H1 (cell line): Measurements from ENCODE around the gene C1orf116. TPM values are rescaled to one million over a fixed set of nuclear protein-coding genes. Genes with fewer than 3 reads are reported as not detected.

Experiments used
- ASH2L ChIP-seq: fragments of 200-600, 300-600 bp; sonication (generic); IDR thresholded peaks from one replicate; pipeline ENCODE4 v1.7.1; 2017; ENCODE audit warnings: low read length
- ATF2 ChIP-seq: IDR thresholded peaks from 2 replicates; pipeline ENCODE4 v1.6.1; 2012; ENCODE audit warnings: low read length, inconsistent platforms
- CEBPB ChIP-seq: IDR thresholded peaks from 2 replicates; pipeline ENCODE4 v1.6.1; 2012; ENCODE audit warnings: low read depth, low read length
- CHD1 ChIP-seq: IDR thresholded peaks from 2 replicates; pipeline ENCODE4 v1.6.1; 2012; ENCODE audit warnings: low read depth, low read length, improper control_type of control experiment
- CHD2 ChIP-seq: IDR thresholded peaks from 2 replicates; pipeline ENCODE4 v1.6.1; 2012; ENCODE audit warnings: low read length, improper control_type of control experiment
- CREB1 ChIP-seq: IDR thresholded peaks from 2 replicates; pipeline ENCODE4 v1.6.1; 2012; ENCODE audit warnings: inconsistent platforms
- GABPA ChIP-seq: IDR thresholded peaks from 2 replicates; pipeline ENCODE4 v1.6.1; 2011; ENCODE audit warnings: mild to moderate bottlenecking, low read length, moderate library complexity, borderline replicate concordance; ENCODE audit not compliant: insufficient read depth
- JUND ChIP-seq: IDR thresholded peaks from 2 replicates; pipeline ENCODE4 v1.6.1; 2011; ENCODE audit warnings: mild to moderate bottlenecking, improper control_type of control experiment, low read length
- MAFK ChIP-seq: IDR thresholded peaks from 2 replicates; pipeline ENCODE4 v1.6.1; 2012; ENCODE audit warnings: low read depth, mild to moderate bottlenecking, improper control_type of control experiment, low read length
- POLR2AphosphoS5 ChIP-seq: IDR thresholded peaks from 2 replicates; pipeline ENCODE4 v1.6.1; 2011; ENCODE audit warnings: low read depth, low read length
- POU5F1 ChIP-seq: IDR thresholded peaks from 2 replicates; pipeline ENCODE4 v1.6.1; 2011; ENCODE audit warnings: low read depth, mild to moderate bottlenecking, low read length, moderate library complexity
- SIN3A ChIP-seq, 2 experiments: IDR thresholded peaks in 1 of 2; conservative IDR thresholded peaks in 1 of 2; 2 replicates each; pipeline ENCODE4 v1.6.1; 2011 to 2012; ENCODE audit warnings: low read length in 2 of 2, improper control_type of control experiment in 1 of 2, low read depth in 1 of 2, mild to moderate bottlenecking in 1 of 2
- SP1 ChIP-seq: IDR thresholded peaks from 2 replicates; pipeline ENCODE4 v1.6.1; 2011; ENCODE audit warnings: low read depth, low read length
- SUZ12 ChIP-seq: fragments of 200-600 bp; sonication (generic); IDR thresholded peaks from 2 replicates; pipeline ENCODE4 v1.6.1; 2012; ENCODE audit warnings: mild to moderate bottlenecking, inconsistent platforms, low read length, moderate library complexity, mixed read lengths
- TAF1 ChIP-seq: IDR thresholded peaks from 2 replicates; pipeline ENCODE4 v1.6.1; 2011; ENCODE audit warnings: mild to moderate bottlenecking, low read depth, low read length
- TBP ChIP-seq: IDR thresholded peaks from 2 replicates; pipeline ENCODE4 v1.6.1; 2011; ENCODE audit warnings: low read depth, low read length, improper control_type of control experiment
- TEAD4 ChIP-seq: IDR thresholded peaks from 2 replicates; pipeline ENCODE4 v1.6.1; 2012; ENCODE audit warnings: low read depth, low read length, inconsistent platforms, mixed read lengths
- polyA plus RNA-seq, 7 experiments: library from polyadenylated mRNA; depleted of rRNA in 3 of 7; stranded (reverse) in 5 of 7; unstranded in 2 of 7; fragments of >200 nt in 5 of 7; fragments of 200-250 nt in 2 of 7; gene quantifications; 1 replicate in 5 of 7; 2 replicates in 1 of 7; 4 replicates in 1 of 7; pipeline versions ENCODE4 v1.2.1 to v1.2.3, GENCODE V29; 2011 to 2013; ENCODE audit warnings: missing spikeins in 2 of 7, mixed read lengths in 2 of 7
- total RNA-seq: library from RNA; stranded (reverse); fragmentation: NEBNext Ultra II Directional; extraction: Animal tissue kit (Norgen Biotek cat#: 25700); gene quantifications from 2 replicates; pipeline ENCODE4 v1.2.1, GENCODE V29; 2021

The C1orf116 gene
- total and polyA plus RNA-seq, 2 of the 8 experiments (the other 6 are each of a cell fraction or from before 2014, with no cell fraction given), result 2.2 to 3.9 TPM

DNA sequence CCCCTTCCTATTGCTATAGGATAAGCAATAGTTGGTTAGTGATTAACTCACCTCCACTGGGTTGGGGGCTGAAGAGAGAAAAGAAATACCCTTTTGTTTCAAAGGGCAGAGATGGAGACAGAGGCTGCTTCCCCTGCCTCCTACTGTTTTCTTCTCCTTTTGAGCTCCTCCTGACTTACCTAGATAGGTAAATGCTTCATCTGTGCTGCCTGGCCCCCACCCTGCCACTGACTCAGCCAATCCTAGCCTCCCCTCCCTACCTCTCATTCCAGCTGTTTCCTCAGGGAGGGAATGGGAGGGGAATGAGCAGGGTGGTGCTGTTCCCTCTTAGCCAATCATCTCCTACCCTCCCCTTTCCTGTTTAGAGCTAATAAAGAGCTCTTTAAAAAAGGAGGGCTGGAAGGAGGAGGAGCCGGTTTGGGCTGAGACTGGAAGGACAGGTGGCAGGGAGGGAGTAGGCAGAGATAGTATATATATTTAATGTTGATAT, at the start of gene C1orf116 (continued):
- TF ChIP-seq JUND, result no peak
- TF ChIP-seq POLR2AphosphoS5, result no peak
- TF ChIP-seq CHD1, result no peak
- TF ChIP-seq MAFK, result peak; percentile 61; the same call in 1 of the 2 replicates
- TF ChIP-seq CHD2, result 0 out of 2 replicates have a peak, but pooled peaks have one; percentile 28
- TF ChIP-seq SP1, result 0 out of 2 replicates have a peak, but pooled peaks have one; percentile 48
- TF ChIP-seq CREB1, result no peak
- TF ChIP-seq ASH2L, result peak; percentile 22
- TF ChIP-seq POU5F1, result no peak
- no peak for TF ChIP-seq CEBPB
- TF ChIP-seq GABPA, result no peak
- no peak for TF ChIP-seq SUZ12
- TF ChIP-seq TEAD4, result peak; percentile 59; the same call in 1 of the 2 replicates
- TF ChIP-seq ATF2, result no peak
- 0 out of 4 replicates have a peak, but pooled peaks of 1 of the 2 experiments have one; percentile 48 for TF ChIP-seq SIN3A (conservative IDR thresholded peaks at IDR 0.05 in 1 of 2, IDR thresholded peaks at IDR 0.05 in 1 of 2; ENCODE audit: low read depth in 1 of 2, low read length in 2 of 2)
- TF ChIP-seq TBP, result peak; percentile 64; the same call in 1 of the 2 replicates
- peak; percentile 61 for TF ChIP-seq TAF1
